GM19467 (cell line): ENCODE data around the gene BCL11B.

Source experiments
- ATAC-seq: cut with Tn5 transposase; IDR thresholded peaks from one replicate; pipeline ENCODE4 v1.9.1; 2021; ENCODE audit warnings: mild to moderate bottlenecking, moderate library complexity; ENCODE audit not compliant: unreplicated experiment

BCL11B gene

GRCh38 chr14:99141236-99141635 is 130.8 kb downstream of the BCL11B start:
- no peak for ATAC-seq

DNA sequence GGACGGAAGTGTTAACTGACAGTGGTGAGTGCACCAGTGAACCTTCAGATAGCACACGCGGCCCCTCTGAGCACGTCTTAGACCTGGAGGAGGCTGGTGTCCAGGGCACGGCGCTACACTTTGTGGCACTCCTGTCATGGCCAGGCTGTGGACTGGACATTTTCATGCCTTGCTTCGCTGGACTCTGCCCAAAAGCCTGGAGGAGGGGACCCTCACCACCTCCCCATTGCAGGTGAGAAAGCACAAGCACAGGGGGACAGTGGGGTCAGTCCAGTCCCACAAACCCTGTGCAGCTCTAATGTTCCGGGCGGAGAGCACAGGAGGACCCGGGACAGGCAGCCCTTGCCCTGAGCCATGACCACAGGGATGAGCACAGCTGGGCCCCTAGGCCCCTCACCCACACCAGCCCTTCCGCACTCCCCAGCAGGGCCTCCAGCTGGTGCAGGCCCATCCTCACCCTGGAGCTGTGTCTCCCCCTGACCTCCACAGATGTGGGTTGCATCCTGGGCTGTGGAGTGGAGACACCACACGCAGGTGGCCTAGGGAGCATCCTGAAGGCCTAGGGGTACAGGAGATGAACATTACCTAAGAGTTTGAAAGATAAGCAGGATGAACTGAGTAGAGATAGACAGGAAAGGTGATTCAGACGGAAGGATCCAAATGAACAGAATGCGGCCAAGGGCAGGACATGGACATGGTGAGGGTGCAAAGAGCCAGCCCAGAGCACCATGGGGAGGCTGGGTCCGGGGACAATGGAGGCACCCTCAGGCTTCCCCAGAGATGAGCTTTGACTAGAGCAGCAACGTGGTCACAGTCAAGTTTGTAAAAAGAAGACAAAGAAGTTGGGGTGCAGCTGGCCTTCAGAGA is 132.8 kb downstream of the BCL11B start:
- no peak for ATAC-seq

GRCh38 chr14:99137913-99138571 is 134.0 kb downstream of the BCL11B start:
- ATAC-seq, result no peak

GRCh38 chr14:99137001-99137700 is 134.8 kb downstream of the BCL11B start:
- no peak for ATAC-seq

- ATAC-seq, result no peak
These were observed 135.6 kb downstream of the BCL11B start for GRCh38 chr14:99136401-99136800.

DNA sequence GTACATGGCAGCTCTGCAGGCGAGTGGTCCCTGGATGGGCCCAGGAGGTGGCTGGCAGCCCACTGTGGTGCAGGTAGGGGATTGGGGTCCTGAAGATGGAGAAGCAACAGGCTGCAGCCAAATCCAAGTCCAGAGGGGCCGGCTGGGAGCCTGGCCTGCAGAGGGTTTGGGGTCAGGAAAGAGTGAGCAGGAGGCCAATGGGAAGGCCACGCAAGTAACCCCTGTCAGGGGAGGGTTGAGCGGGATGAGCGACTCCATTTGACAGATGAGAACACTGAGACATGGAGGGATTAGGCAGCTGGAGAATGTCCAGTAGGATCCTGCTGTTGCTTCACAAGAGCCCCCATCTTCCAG is 136.0 kb downstream of the BCL11B start:
- ATAC-seq, result no peak

- ATAC-seq, result no peak
These were observed 137.4 kb downstream of the BCL11B start for GRCh38 chr14:99134516-99135046.

GRCh38 chr14:99133636-99134515 is 138.1 kb downstream of the BCL11B start:
- no peak for ATAC-seq

- ATAC-seq, result no peak
These were observed 139.0 kb downstream of the BCL11B start for GRCh38 chr14:99132821-99133635.

GRCh38 chr14:99131632-99132271 is 140.2 kb downstream of the BCL11B start:
- ATAC-seq, result no peak

GRCh38 chr14:99129998-99130397 is 142.0 kb downstream of the BCL11B start:
- ATAC-seq, result no peak

GRCh38 chr14:99129211-99129696 is 142.7 kb downstream of the BCL11B start:
- no peak for ATAC-seq

GRCh38 chr14:99128185-99128584 is 143.8 kb downstream of the BCL11B start:
- ATAC-seq, result no peak

- ATAC-seq, result no peak
These were observed 144.3 kb downstream of the BCL11B start for GRCh38 chr14:99127651-99128167.

GRCh38 chr14:99125616-99126431 is 146.2 kb downstream of the BCL11B start:
- no peak for ATAC-seq

DNA sequence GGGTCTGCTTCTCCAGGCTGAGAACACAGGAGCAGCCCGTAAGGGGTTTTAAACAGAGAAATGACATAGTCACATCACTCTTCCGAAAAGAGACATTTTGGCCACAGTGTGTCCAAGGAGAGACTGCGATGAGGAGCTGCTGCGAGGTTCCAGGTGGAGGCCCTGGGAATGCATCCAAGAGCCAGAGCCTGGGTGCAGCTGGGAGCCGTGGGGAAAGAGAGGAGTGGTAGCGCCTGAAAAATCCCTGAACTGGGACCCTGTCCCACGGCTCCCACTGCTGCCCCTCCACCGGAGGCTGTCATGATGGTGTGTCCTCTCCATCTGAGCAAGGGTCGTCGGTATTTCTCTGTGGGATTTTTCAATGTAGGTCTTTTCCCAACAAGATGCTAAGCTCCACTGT is 146.9 kb downstream of the BCL11B start:
- ATAC-seq, result no peak

- no peak for ATAC-seq
These were observed 147.4 kb downstream of the BCL11B start for GRCh38 chr14:99124482-99125105.
